Neural progenitor cell (in vitro differentiated cells): ENCODE data around the gene DIS3L2.

Experiments
- EZH2 ChIP-seq: fragments of 200-600 bp; sonication (generic); IDR thresholded peaks from 2 replicates; pipeline ENCODE4 v1.6.1; 2017; ENCODE audit warnings: antibody characterized with exemption, mild to moderate bottlenecking, moderate library complexity
- EZH2phosphoT487 ChIP-seq: fragments of 200-600 bp; sonication (generic); IDR thresholded peaks from 2 replicates; pipeline ENCODE4 v1.6.1; 2017; ENCODE audit warnings: antibody characterized with exemption
- TF ChIP-seq, protein P1 (sequence below): fragments of 200-600 bp; sonication (generic); IDR thresholded peaks from 2 replicates; pipeline ENCODE4 v1.5.1; 2017; ENCODE audit warnings: antibody characterized with exemption, mild to moderate bottlenecking

DNA sequence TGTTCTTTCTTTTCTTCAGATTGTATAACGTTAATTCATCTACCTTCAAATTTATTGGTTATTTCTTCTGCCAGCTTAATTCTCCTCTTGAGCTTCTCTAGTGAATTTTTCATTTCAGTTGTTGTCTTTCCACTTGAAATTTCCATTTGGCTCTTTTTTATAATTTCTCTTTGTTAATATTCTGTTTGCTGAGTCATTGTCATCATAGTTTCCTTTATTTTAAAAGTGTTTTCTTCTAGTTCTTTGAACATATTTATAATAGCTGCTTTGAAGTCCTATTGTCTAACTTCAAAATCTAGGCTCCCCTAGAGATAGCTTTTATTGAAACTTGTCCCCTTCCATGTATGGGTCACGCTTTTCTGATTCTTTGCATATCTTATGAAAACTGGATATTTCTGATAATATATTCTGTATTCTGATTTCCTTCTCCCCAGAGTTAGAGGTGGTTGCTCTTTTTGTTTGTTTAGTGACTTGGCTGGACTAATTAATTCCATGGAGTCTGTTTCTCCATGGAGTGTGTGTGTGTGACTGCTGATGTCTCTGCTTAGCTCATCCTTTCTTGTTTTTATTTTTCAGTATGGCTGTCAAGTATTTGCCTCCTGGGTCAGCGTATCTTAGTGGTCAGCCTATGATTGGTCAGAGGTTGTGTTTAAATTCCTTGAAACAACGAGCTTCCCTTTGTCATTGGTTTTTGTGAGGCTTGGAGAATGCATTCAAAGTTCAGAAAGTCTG lies 47.6 kb downstream of the DIS3L2 start:
- TF ChIP-seq, protein P1, sequence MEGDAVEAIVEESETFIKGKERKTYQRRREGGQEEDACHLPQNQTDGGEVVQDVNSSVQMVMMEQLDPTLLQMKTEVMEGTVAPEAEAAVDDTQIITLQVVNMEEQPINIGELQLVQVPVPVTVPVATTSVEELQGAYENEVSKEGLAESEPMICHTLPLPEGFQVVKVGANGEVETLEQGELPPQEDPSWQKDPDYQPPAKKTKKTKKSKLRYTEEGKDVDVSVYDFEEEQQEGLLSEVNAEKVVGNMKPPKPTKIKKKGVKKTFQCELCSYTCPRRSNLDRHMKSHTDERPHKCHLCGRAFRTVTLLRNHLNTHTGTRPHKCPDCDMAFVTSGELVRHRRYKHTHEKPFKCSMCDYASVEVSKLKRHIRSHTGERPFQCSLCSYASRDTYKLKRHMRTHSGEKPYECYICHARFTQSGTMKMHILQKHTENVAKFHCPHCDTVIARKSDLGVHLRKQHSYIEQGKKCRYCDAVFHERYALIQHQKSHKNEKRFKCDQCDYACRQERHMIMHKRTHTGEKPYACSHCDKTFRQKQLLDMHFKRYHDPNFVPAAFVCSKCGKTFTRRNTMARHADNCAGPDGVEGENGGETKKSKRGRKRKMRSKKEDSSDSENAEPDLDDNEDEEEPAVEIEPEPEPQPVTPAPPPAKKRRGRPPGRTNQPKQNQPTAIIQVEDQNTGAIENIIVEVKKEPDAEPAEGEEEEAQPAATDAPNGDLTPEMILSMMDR, result no peak
- no peak for TF ChIP-seq EZH2phosphoT487
- TF ChIP-seq EZH2, result no peak
